ENCODE measurements around the gene ALG3.

The ALG3 gene

DNA sequence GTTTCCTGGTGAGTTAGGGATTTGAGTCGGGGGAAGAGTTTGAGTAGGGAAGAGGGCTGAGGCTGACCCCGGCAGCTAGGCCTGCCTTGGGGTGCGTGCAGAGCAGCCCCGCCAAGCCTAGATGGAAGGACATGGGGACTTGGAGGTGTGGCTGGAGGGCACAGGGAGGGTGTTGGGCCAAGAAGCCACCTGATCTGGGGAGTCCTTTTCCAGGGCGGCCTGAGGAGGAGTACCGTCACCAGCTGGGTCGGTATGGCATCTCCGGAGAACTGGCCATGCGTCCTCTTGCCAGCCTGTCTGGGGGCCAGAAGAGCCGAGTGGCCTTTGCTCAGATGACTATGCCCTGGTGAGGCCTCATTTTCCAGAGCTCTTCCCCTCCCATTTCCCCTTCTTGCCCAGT lies 55.9 kb downstream of the ALG3 start:
- no peak for DNase-seq
